ENCODE data around the gene THSD4.

Gene THSD4

DNA sequence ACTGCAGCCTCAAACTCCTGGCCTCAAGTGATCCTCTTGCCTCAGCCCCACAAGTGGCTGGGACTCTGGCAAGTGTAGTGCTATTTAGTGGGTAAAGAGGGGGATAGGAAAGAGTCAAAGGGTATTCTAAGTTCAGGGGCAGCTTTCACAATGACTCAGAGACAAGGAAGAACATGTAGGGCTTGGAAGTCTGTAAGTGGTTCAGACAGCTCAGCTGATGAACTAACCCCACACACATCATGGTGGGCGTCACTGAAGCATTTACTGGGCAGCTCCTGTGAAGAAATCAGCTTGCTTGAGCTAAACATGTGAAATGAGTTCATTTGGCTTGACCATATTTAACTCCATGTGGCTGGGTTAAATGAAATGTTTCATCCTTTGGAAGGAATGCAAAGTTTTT lies 34.6 kb upstream of the THSD4 start:
- Histone ChIP-seq H3K9ac (ENCODE audit: insufficient read length) (no peak overlapping the region), H3K36me3 (ENCODE audit: insufficient read depth, low read length) (no peaks in the 10 kb centered on the region), H3K27ac (no peak overlapping the region), H3K9me3 (ENCODE audit: low read depth, low read length) (no peaks in the 10 kb centered on the region), H3K4me3 (no peak overlapping the region)
- DNase-seq (ENCODE audit: low read depth, low spot score): no peak
- TF ChIP-seq POLR2AphosphoS5 (IDR thresholded peaks at IDR 0.05; ENCODE audit: borderline replicate concordance, low read depth, low read length): no peak
- TF ChIP-seq EZH2 (IDR thresholded peaks at IDR 0.05): no peak
- no peak for TF ChIP-seq FOXP2 (optimal IDR thresholded peaks at IDR 0.05; ENCODE audit: control extremely low read depth, extremely low read length, insufficient read depth)

DNA sequence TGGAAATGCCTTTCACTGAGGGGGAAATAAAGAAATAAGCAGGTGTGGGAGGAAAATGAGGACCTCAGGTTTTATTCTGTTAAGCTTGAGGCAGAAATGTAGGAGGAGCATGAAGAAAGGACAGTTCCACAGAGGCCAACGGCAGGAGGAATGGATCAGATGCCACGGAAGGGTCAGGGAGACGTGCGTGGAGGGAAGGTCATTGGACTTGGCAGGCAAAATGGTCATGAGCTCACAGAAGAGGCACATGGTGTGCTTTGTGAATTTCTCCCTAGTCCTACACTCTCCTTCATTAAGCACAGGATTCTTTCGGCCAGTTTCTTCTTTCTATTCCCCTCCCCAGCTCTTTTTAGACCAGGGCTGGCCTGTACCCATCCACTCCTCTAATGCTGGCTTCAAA lies 32.5 kb upstream of the THSD4 start:
- Histone ChIP-seq H3K36me3 (ENCODE audit: insufficient read depth, low read length) (no peaks in the 10 kb centered on the region), H3K9me3 (ENCODE audit: low read depth, low read length) (no peaks in the 10 kb centered on the region), H3K9ac (ENCODE audit: insufficient read length) (no peak overlapping the region), H3K4me3 (no peak overlapping the region), H3K27ac (no peak overlapping the region)
- no peak for TF ChIP-seq EZH2 (IDR thresholded peaks at IDR 0.05)
- no peak for TF ChIP-seq FOXP2 (optimal IDR thresholded peaks at IDR 0.05; ENCODE audit: control extremely low read depth, extremely low read length, insufficient read depth)
- TF ChIP-seq POLR2AphosphoS5 (IDR thresholded peaks at IDR 0.05; ENCODE audit: borderline replicate concordance, low read depth, low read length): no peak
- no peak for DNase-seq (ENCODE audit: low read depth, low spot score)

DNA sequence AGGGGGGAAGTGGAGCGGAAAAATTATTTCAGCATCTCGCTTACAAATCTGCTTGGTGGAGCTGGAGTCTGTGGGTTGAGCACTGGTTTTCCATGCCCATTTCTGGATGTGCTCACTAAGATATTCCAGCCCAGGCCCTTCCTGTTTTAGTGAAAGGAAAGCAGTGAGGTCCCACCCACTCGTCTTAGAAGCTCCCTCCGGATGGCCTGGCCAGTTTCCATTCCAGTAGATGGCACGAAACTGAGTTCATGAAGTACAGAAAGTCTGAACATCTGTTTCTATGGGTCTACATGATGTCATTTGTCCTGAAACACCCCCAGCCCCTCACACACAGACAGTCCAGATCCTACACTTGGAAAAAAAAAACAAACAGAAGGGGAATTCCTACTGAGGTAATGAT lies 31.9 kb upstream of the THSD4 start:
- H3K9me3 ChIP-seq (ENCODE audit: low read depth, low read length): no peaks in the 10 kb centered on the region
- no peak for TF ChIP-seq EZH2 (IDR thresholded peaks at IDR 0.05)
- TF ChIP-seq POLR2AphosphoS5 (IDR thresholded peaks at IDR 0.05; ENCODE audit: borderline replicate concordance, low read depth, low read length): no peak
- TF ChIP-seq FOXP2 (optimal IDR thresholded peaks at IDR 0.05; ENCODE audit: control extremely low read depth, extremely low read length, insufficient read depth): no peak
- H3K27ac ChIP-seq: no peak overlapping the region
- H3K9ac ChIP-seq (ENCODE audit: insufficient read length): no peak overlapping the region
- no peak for DNase-seq (ENCODE audit: low read depth, low spot score)
- no peak overlapping the region for H3K4me3 ChIP-seq
- H3K36me3 ChIP-seq (ENCODE audit: insufficient read depth, low read length): no peaks in the 10 kb centered on the region

DNA sequence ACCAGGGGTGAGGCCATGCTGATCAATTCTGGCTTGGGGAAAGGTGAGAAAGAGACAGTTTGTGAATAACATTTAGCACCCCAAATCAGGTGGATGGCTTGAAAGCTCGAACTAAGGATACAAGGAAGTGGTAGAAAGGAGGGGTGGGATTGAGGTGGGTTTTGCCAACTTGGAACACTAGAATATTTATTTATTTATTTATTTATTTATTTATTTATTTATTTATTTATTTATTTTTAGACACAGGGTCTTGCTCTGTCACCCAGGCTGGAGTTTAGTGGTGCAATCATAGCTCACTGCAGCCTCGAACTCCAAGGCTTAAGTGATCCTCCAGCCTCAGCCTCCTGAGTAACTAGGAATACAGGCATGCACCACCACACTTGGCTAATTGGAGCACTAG lies 31.0 kb upstream of the THSD4 start:
- no peak for TF ChIP-seq EZH2 (IDR thresholded peaks at IDR 0.05)
- no peak for TF ChIP-seq POLR2AphosphoS5 (IDR thresholded peaks at IDR 0.05; ENCODE audit: borderline replicate concordance, low read depth, low read length)
- TF ChIP-seq FOXP2 (optimal IDR thresholded peaks at IDR 0.05; ENCODE audit: control extremely low read depth, extremely low read length, insufficient read depth): no peak
- no peak overlapping the region for H3K4me3 ChIP-seq
- no peak overlapping the region for H3K9ac ChIP-seq (ENCODE audit: insufficient read length)
- no peaks in the 10 kb centered on the region for H3K9me3 ChIP-seq (ENCODE audit: low read depth, low read length)
- H3K36me3 ChIP-seq (ENCODE audit: insufficient read depth, low read length): no peaks in the 10 kb centered on the region
- DNase-seq (ENCODE audit: low read depth, low spot score): no peak
- H3K27ac ChIP-seq: no peak overlapping the region

DNA sequence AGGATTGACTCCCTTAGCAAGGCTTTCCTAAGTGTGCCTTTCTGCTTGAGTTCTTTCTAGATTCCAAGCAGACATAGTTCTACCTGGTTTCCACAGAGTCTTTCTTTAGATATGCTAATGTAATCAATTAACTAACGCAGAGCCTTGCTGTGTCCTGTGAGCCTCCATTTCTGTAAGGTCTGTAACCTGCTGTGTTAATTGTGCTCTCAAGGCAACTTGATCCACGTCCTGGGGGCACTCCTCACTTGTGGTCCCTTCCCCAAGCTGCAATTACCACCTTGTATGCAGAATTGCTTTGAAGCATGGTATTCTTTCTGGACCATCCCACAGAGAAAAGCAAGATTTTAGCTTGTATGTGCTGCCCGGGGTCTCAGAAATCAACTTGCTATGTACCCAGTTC lies 29.5 kb upstream of the THSD4 start:
- DNase-seq (ENCODE audit: low read depth, low spot score): no peak
- Histone ChIP-seq H3K9me3 (ENCODE audit: low read depth, low read length) (no peaks in the 10 kb centered on the region), H3K36me3 (ENCODE audit: insufficient read depth, low read length) (no peaks in the 10 kb centered on the region), H3K4me3 (no peak overlapping the region), H3K9ac (ENCODE audit: insufficient read length) (no peak overlapping the region), H3K27ac (no peak overlapping the region)
- no peak for TF ChIP-seq EZH2 (IDR thresholded peaks at IDR 0.05)
- TF ChIP-seq FOXP2 (optimal IDR thresholded peaks at IDR 0.05; ENCODE audit: control extremely low read depth, extremely low read length, insufficient read depth): no peak
- TF ChIP-seq POLR2AphosphoS5 (IDR thresholded peaks at IDR 0.05; ENCODE audit: borderline replicate concordance, low read depth, low read length): no peak

DNA sequence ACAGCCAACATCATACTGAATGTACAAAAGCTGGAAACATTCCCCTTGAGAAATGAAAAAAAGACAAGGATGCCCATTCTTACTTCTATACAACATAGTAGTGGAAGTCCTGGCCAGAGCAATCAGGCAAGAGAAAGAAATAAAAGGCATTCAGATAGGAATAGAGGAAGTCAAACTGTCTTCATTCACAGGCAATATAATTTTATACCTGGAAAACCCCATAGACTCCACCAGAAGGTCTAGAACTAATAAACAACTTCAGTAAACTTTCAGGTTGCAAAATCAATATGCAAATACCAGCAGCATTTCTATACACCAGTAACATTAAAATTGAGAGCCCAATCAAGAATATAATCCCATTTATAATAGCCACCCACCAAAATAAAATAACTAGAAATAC lies 27.1 kb upstream of the THSD4 start:
- no peaks in the 10 kb centered on the region for H3K9me3 ChIP-seq (ENCODE audit: low read depth, low read length)

DNA sequence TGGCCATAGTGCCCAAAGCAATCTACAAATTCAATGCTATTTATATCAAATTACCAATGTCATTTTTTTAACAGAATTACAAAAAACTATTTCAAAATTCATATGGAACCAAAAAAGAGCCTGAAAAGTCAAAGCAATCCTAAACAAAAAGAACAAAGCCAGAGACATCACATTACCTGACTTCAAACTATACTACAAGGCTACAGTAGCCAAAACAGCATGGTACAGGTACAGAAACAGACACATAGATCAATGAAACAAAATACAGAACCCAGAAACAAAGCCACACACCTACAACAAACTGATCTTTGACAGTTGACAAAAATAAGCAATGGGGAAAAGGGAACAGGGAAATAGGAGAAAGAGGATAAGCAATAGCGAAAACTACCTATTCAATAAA lies 26.6 kb upstream of the THSD4 start:
- H3K9me3 ChIP-seq (ENCODE audit: low read depth, low read length): no peaks in the 10 kb centered on the region
- H3K36me3 ChIP-seq (ENCODE audit: insufficient read depth, low read length): no peaks in the 10 kb centered on the region
- H3K4me3 ChIP-seq: no peak overlapping the region
- H3K9ac ChIP-seq (ENCODE audit: insufficient read length): no peak overlapping the region
- H3K27ac ChIP-seq: no peak overlapping the region
- no peak for DNase-seq (ENCODE audit: low read depth, low spot score)
- no peak for TF ChIP-seq EZH2 (IDR thresholded peaks at IDR 0.05)
- no peak for TF ChIP-seq POLR2AphosphoS5 (IDR thresholded peaks at IDR 0.05; ENCODE audit: borderline replicate concordance, low read depth, low read length)
- no peak for TF ChIP-seq FOXP2 (optimal IDR thresholded peaks at IDR 0.05; ENCODE audit: control extremely low read depth, extremely low read length, insufficient read depth)

More for the DNA sequence above, 27.1 kb upstream of the THSD4 start:
- H3K9ac ChIP-seq (ENCODE audit: insufficient read length): no peak overlapping the region
- H3K27ac ChIP-seq: no peak overlapping the region
- H3K36me3 ChIP-seq (ENCODE audit: insufficient read depth, low read length): no peaks in the 10 kb centered on the region
- no peak for DNase-seq (ENCODE audit: low read depth, low spot score)
- TF ChIP-seq POLR2AphosphoS5 (IDR thresholded peaks at IDR 0.05; ENCODE audit: borderline replicate concordance, low read depth, low read length) (no peak), FOXP2 (optimal IDR thresholded peaks at IDR 0.05; ENCODE audit: control extremely low read depth, extremely low read length, insufficient read depth) (no peak), EZH2 (IDR thresholded peaks at IDR 0.05) (no peak)
- H3K4me3 ChIP-seq: no peak overlapping the region

DNA sequence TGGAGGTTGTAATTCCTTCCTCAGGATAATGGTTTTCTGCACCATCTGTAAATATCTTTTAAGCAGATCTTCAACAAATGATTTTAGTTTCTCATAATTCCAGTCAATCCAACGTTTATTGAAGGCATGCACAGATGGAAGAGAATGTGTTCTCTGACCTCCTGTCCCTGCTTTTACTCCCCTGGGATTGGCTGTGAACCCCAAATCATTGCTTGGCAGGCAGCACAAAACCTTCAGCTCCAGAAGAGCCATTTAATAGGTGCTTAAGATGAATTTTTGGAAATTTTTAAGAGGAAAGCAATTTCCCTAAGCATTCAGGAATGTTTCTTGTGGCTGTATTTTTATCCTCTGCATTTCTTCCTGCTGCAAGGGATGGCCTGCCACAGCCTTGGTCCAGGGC lies 25.5 kb upstream of the THSD4 start:
- H3K9me3 ChIP-seq (ENCODE audit: low read depth, low read length): no peaks in the 10 kb centered on the region
- H3K27ac ChIP-seq: no peak overlapping the region
- no peak for DNase-seq (ENCODE audit: low read depth, low spot score)
- no peak overlapping the region for H3K4me3 ChIP-seq
- TF ChIP-seq EZH2 (IDR thresholded peaks at IDR 0.05) (no peak), FOXP2 (optimal IDR thresholded peaks at IDR 0.05; ENCODE audit: control extremely low read depth, extremely low read length, insufficient read depth) (no peak), POLR2AphosphoS5 (IDR thresholded peaks at IDR 0.05; ENCODE audit: borderline replicate concordance, low read depth, low read length) (no peak)
- H3K9ac ChIP-seq (ENCODE audit: insufficient read length): no peak overlapping the region
- H3K36me3 ChIP-seq (ENCODE audit: insufficient read depth, low read length): no peaks in the 10 kb centered on the region

DNA sequence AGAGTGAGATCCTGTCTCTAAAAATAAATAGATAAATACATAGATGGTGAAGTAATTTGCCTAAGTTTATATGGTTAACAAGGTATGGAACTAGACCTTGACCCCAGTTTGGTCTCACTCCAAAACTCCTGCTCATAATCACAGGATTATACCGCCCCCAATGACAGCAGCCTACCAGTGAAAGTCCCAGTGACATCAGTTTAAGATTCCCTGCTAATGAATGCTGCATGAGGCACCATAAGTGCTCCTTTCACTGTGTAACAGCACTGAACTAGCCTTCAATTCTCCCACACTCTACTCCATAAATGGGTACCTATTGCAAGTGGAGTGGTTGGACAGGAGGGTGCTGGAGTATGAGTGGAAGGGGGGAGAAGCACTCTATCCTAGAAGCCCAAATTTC lies 23.7 kb upstream of the THSD4 start:
- H3K9me3 ChIP-seq (ENCODE audit: low read depth, low read length): no peaks in the 10 kb centered on the region
- no peaks in the 10 kb centered on the region for H3K36me3 ChIP-seq (ENCODE audit: insufficient read depth, low read length)
- TF ChIP-seq POLR2AphosphoS5 (IDR thresholded peaks at IDR 0.05; ENCODE audit: borderline replicate concordance, low read depth, low read length): no peak
- no peak for TF ChIP-seq FOXP2 (optimal IDR thresholded peaks at IDR 0.05; ENCODE audit: control extremely low read depth, extremely low read length, insufficient read depth)
- no peak for DNase-seq (ENCODE audit: low read depth, low spot score)
- H3K27ac ChIP-seq: no peak overlapping the region
- H3K4me3 ChIP-seq: no peak overlapping the region
- H3K9ac ChIP-seq (ENCODE audit: insufficient read length): no peak overlapping the region

All from SK-N-MC (cell line).